Measurements from ENCODE around the gene CBFA2T3. TPM values are rescaled to one million over a fixed set of nuclear protein-coding genes. Genes with fewer than 3 reads are reported as not detected.

CBFA2T3 gene
- polyA plus RNA-seq, 3 donors, result 5.3 to 32.2 (median 6.2) TPM

DNA sequence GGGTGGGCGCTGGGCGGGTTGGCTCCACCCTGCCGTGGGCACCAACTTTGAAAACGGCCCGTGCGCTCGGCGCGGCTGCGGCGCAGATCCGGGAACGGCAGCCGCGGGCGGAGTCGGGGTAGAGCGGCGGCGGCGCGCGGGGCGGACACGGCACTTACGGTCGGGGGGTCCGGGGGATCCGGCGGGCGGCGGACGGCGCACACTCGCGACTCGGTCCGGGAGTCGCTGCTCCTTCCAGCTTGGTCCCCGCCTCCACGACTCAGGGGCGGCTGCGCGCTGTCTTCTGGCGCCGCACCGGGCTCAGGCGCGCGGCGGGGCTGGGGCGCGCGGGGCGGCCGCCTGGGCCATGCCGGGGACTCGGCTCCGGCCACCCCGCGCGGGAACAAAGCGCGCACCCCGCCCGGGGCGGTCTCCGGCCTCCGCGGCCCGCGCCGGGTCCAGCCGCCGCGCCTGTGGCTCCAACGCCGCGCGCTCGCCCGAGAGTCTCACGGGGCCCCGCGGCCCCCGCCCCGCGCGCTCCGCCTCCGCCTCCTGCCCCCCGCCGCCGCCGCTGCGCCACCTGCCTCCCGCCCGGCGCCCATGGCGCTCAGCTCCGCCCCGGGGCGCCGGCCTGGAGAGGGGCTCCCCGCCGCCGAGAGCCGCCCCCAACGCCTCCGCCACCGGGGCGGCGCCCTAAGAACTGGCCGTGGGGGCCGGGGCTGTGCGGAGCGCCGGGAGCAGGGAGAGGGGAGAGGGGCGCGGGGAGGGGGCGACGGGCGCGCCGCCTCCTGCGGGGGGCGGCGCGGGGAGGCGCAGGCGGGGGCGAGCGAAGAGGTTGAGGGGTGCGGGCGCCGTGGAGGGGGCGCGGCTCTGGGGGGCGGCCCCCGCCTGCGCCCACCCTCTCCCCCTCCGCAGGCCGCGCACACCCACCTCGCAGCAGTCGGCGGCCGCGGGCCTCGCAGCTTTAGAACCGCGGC, 35.9 kb downstream of the CBFA2T3 start:
- peak overlapping the region; percentile 44 to 89 (median 65) for H3K4me3 ChIP-seq (replicated peaks in 1 of 3; ENCODE audit: low read depth in 2 of 3, low read length in 3 of 3)
- Mint-ChIP-seq H3K4me3 (peak overlapping the region; percentile 48 to 97), H3K27ac (no peak overlapping the region), H3K4me1 (peaks cover 62% of the 10 kb centered on the region), H3K27me3 (ENCODE audit: low read depth in 3 of 3) (peaks cover 2 to 31% (median 10%) of the 10 kb centered on the region in 3 donors), H3K36me3 (peaks cover 22 to 31% of the 10 kb centered on the region in 2 donors), H3K9me3 (peaks cover 0 to 1% (median 0%) of the 10 kb centered on the region in 7 donors)
- intact Hi-C loops (cut with micrococcal nuclease), result loop anchor here (2.0 to 10.0 kb wide), 4 partner anchors 94 to 276 kb away; partner anchors contain the start of genes ACSF3 (in 1 of the 2), CDH15 (in 1 of the 2) and ZNF778 (in 1 of the 2)
- H2AFZ ChIP-seq (ENCODE audit: insufficient read depth, low read depth, low read length, poor library complexity, severe bottlenecking), result no peak overlapping the region
- under 1% methylated on average over 102 of the region's 152 CpGs for WGBS (ENCODE audit: insufficient coverage)
- peaks cover 0 to 18% of the 10 kb centered on the region in 2 donors for H3K36me3 ChIP-seq (replicated peaks in 1 of 2; ENCODE audit: control insufficient read depth in 1 of 2, insufficient read depth in 2 of 2, low read length in 2 of 2)
- peaks cover 90% of the 10 kb centered on the region for H4K20me1 ChIP-seq (ENCODE audit: insufficient read depth, low read length)
- no peaks in the 10 kb centered on the region for H3K9me3 ChIP-seq (replicated peaks in 1 of 2; ENCODE audit: control insufficient read depth in 1 of 2, insufficient read depth in 1 of 2, low read length in 2 of 2)
- peaks cover 70% of the 10 kb centered on the region for H3K79me2 ChIP-seq (ENCODE audit: insufficient read depth, low read length)
- peaks cover 48 to 58% of the 10 kb centered on the region in 2 donors for H3K4me1 ChIP-seq (ENCODE audit: control insufficient read depth in 1 of 2, insufficient read depth in 2 of 2, low read length in 2 of 2)
- TF ChIP-seq, protein P1, sequence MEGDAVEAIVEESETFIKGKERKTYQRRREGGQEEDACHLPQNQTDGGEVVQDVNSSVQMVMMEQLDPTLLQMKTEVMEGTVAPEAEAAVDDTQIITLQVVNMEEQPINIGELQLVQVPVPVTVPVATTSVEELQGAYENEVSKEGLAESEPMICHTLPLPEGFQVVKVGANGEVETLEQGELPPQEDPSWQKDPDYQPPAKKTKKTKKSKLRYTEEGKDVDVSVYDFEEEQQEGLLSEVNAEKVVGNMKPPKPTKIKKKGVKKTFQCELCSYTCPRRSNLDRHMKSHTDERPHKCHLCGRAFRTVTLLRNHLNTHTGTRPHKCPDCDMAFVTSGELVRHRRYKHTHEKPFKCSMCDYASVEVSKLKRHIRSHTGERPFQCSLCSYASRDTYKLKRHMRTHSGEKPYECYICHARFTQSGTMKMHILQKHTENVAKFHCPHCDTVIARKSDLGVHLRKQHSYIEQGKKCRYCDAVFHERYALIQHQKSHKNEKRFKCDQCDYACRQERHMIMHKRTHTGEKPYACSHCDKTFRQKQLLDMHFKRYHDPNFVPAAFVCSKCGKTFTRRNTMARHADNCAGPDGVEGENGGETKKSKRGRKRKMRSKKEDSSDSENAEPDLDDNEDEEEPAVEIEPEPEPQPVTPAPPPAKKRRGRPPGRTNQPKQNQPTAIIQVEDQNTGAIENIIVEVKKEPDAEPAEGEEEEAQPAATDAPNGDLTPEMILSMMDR (IDR thresholded peaks at IDR 0.05), result no peak
- H3K9ac ChIP-seq (ENCODE audit: insufficient read depth, low read length, poor library complexity, severe bottlenecking), result peak overlapping the region; percentile 76
- peak overlapping the region; percentile 99 for H3K4me2 ChIP-seq (replicated peaks; ENCODE audit: extremely low read depth, low read length, poor library complexity, severe bottlenecking)
- H3K27ac ChIP-seq (ENCODE audit: low read depth in 1 of 2, low read length in 2 of 2), result peak overlapping the region in 1 of 2 donors; percentile 74
- peaks cover 0 to 2% of the 10 kb centered on the region in 2 donors for H3K27me3 ChIP-seq (ENCODE audit: control insufficient read depth in 2 of 2, insufficient read depth in 2 of 2, low read length in 2 of 2)
- DNase-seq, result no peak

All from CD14-positive monocyte (primary cell).